HUDEP-2 (cell line): ENCODE results near the gene DLL3.
A peak's percentile ranks its signal among the peaks of the same experiment; 100 is the strongest.

Experiments used
- DNase-seq, 76 experiments: peaks; one replicate each; lab custom pipeline; 2025; ENCODE audit not compliant: unreplicated experiment in 76 of 76; lab: John Stamatoyannopoulos, UW

Gene DLL3

GRCh38 chr19:39515551-39516191 lies 16.9 kb downstream of the DLL3 start:
- DNase-seq: no peak

- no peak for DNase-seq
Measured at GRCh38 chr19:39516270-39516669, 17.5 kb downstream of the DLL3 start.

- DNase-seq: no peak
Measured at GRCh38 chr19:39517432-39517831, 18.7 kb downstream of the DLL3 start.

GRCh38 chr19:39518458-39518857 lies 19.7 kb downstream of the DLL3 start:
- no peak for DNase-seq

- no peak for DNase-seq
Measured at GRCh38 chr19:39518975-39519374, 20.2 kb downstream of the DLL3 start.

GRCh38 chr19:39520541-39521484 lies 22.1 kb downstream of the DLL3 start:
- DNase-seq: no peak

- DNase-seq: no peak
Measured at GRCh38 chr19:39524495-39524894, 25.7 kb downstream of the DLL3 start.

GRCh38 chr19:39525205-39525604 lies 26.5 kb downstream of the DLL3 start:
- DNase-seq: no peak

- no peak for DNase-seq
Measured at GRCh38 chr19:39531834-39532232, 33.1 kb downstream of the DLL3 start.

- peak in 75 of 76 experiments; percentile 63 to 98 (median 94) for DNase-seq
Measured at GRCh38 chr19:39532233-39533002, 33.7 kb downstream of the DLL3 start, which contains the start of gene EID2B. TSS of gene EID2B (minus strand) at chr19:39532852. CDS start at chr19:39532802, 50 bp downstream.

GRCh38 chr19:39533003-39533512 lies 34.3 kb downstream of the DLL3 start:
- no peak for DNase-seq

GRCh38 chr19:39533791-39534190 lies 35.0 kb downstream of the DLL3 start:
- DNase-seq: no peak

- peak in 2 of 76 experiments; percentile 32 to 53 for DNase-seq
Measured at GRCh38 chr19:39539165-39539517, 40.4 kb downstream of the DLL3 start.

GRCh38 chr19:39539518-39540332 lies 41.0 kb downstream of the DLL3 start, which contains the start of gene EID2:
TSS of gene EID2 (minus strand) at chr19:39540161. CDS start at chr19:39540079, 82 bp downstream.
- peak in 74 of 76 experiments; percentile 43 to 97 (median 91) for DNase-seq

- DNase-seq: no peak
Measured at GRCh38 chr19:39540333-39540673, 41.6 kb downstream of the DLL3 start.

GRCh38 chr19:39542206-39542605 lies 43.5 kb downstream of the DLL3 start:
- DNase-seq: no peak

GRCh38 chr19:39543477-39543857 lies 44.7 kb downstream of the DLL3 start:
- DNase-seq: no peak

- no peak for DNase-seq
Measured at GRCh38 chr19:39544226-39544903, 45.6 kb downstream of the DLL3 start.

- no peak for DNase-seq
Measured at GRCh38 chr19:39544911-39545310, 46.2 kb downstream of the DLL3 start.
